ENCODE measurements around the gene IGFL4. TPM values are rescaled to one million over a fixed set of nuclear protein-coding genes. Genes with fewer than 3 reads are reported as not detected.
A peak's percentile ranks its signal among the peaks of the same experiment; 100 is the strongest.

The IGFL4 gene
- total and polyA plus RNA-seq, 2 of the 13 experiments (the other 11 are each of a cell fraction or from before 2014, with no cell fraction given), result 1.2 to 1.4 TPM

DNA sequence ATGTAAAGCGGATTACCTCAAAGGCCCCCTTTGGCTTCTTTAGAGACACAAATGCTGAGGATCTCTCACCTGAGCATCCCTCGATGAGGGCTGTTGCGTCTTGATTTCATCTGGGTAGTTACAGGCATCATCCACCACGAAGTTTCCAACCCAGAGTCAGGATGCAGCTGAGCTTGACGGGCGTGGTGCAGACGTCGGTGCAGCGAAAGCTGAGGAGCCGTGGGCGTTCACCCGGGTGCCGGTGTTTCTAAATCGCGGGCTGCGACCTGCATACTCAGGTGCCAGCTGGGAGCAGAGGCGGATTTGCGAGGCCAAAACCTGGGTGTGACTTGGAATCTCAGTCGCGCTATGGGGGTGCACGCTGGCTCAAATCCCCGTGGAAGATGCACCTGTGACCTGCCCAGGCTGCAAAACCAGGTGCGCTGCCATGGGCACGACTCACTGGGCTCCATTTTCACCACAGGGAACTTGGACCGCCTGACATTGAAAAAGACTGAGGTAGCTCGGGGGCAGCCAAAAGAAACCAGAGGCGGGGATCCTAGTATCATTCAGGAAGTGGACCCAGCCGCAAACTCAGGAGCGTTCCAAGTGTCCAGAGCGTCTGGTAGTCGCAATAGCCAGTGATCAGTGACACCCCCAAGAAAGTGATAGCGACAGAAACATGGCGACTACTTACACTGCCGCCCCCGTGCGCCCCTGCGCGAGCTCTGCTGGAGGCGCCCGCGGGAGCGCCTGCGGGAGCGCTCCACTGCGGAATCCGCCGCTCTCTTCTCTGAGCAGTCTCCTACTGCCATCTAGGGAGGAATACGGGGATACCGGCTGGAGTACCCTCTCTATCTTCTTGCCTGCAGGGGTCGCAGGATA, 36.4 kb upstream of the IGFL4 start (continued):
- TF ChIP-seq CCDC6 (CRISPR knock-in tag; IDR thresholded peaks at IDR 0.05) (peak; percentile 50; the same call in 1 of the 2 replicates), SIX4 (CRISPR knock-in tag; IDR thresholded peaks at IDR 0.05) (no peak), TGIF2 (CRISPR knock-in tag; IDR thresholded peaks at IDR 0.05) (0 out of 2 replicates have a peak, but pooled peaks have one; percentile 16), ZNF816 (CRISPR knock-in tag; IDR thresholded peaks at IDR 0.05; ENCODE audit: borderline replicate concordance) (no peak), ZSCAN21 (CRISPR knock-in tag; IDR thresholded peaks at IDR 0.05; ENCODE audit: borderline replicate concordance) (no peak), POLR2G (IDR thresholded peaks at IDR 0.05; ENCODE audit: low read depth, low read length) (peak; percentile 44; the same call in 1 of the 2 replicates), ZNF775 (CRISPR knock-in tag; IDR thresholded peaks at IDR 0.05; ENCODE audit: borderline replicate concordance) (no peak), FLYWCH1 (CRISPR knock-in tag; IDR thresholded peaks at IDR 0.05) (no peak), ZNF850 (CRISPR knock-in tag; conservative IDR thresholded peaks at IDR 0.05) (0 out of 2 replicates have a peak, but pooled peaks have one; percentile 61), TEAD3 (CRISPR knock-in tag; optimal IDR thresholded peaks at IDR 0.05; ENCODE audit: borderline replicate concordance) (peak; percentile 76), JARID2 (CRISPR knock-in tag; IDR thresholded peaks at IDR 0.05; ENCODE audit: insufficient replicate concordance) (no peak), TMF1 (CRISPR knock-in tag; IDR thresholded peaks at IDR 0.05; ENCODE audit: low read depth) (no peak), GFI1 (CRISPR knock-in tag; IDR thresholded peaks at IDR 0.05; ENCODE audit: borderline replicate concordance) (0 out of 2 replicates have a peak, but pooled peaks have one; percentile 27), KDM5B (CRISPR knock-in tag; IDR thresholded peaks at IDR 0.05; ENCODE audit: borderline replicate concordance) (0 out of 2 replicates have a peak, but pooled peaks have one; percentile 39)
- TF ChIP-seq, protein P1, sequence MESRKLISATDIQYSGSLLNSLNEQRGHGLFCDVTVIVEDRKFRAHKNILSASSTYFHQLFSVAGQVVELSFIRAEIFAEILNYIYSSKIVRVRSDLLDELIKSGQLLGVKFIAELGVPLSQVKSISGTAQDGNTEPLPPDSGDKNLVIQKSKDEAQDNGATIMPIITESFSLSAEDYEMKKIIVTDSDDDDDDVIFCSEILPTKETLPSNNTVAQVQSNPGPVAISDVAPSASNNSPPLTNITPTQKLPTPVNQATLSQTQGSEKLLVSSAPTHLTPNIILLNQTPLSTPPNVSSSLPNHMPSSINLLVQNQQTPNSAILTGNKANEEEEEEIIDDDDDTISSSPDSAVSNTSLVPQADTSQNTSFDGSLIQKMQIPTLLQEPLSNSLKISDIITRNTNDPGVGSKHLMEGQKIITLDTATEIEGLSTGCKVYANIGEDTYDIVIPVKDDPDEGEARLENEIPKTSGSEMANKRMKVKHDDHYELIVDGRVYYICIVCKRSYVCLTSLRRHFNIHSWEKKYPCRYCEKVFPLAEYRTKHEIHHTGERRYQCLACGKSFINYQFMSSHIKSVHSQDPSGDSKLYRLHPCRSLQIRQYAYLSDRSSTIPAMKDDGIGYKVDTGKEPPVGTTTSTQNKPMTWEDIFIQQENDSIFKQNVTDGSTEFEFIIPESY (CRISPR knock-in tag; IDR thresholded peaks at IDR 0.05), result peak; percentile 68
- TF ChIP-seq, protein P2, sequence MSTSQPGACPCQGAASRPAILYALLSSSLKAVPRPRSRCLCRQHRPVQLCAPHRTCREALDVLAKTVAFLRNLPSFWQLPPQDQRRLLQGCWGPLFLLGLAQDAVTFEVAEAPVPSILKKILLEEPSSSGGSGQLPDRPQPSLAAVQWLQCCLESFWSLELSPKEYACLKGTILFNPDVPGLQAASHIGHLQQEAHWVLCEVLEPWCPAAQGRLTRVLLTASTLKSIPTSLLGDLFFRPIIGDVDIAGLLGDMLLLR (CRISPR knock-in tag; IDR thresholded peaks at IDR 0.05), result no peak
- TF ChIP-seq, protein P3, sequence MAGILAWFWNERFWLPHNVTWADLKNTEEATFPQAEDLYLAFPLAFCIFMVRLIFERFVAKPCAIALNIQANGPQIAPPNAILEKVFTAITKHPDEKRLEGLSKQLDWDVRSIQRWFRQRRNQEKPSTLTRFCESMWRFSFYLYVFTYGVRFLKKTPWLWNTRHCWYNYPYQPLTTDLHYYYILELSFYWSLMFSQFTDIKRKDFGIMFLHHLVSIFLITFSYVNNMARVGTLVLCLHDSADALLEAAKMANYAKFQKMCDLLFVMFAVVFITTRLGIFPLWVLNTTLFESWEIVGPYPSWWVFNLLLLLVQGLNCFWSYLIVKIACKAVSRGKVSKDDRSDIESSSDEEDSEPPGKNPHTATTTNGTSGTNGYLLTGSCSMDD (CRISPR knock-in tag; IDR thresholded peaks at IDR 0.05), result no peak
- TF ChIP-seq, protein P4, sequence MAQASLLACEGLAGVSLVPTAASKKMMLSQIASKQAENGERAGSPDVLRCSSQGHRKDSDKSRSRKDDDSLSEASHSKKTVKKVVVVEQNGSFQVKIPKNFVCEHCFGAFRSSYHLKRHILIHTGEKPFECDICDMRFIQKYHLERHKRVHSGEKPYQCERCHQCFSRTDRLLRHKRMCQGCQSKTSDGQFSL (CRISPR knock-in tag; IDR thresholded peaks at IDR 0.05), result no peak
- TF ChIP-seq, protein P5, sequence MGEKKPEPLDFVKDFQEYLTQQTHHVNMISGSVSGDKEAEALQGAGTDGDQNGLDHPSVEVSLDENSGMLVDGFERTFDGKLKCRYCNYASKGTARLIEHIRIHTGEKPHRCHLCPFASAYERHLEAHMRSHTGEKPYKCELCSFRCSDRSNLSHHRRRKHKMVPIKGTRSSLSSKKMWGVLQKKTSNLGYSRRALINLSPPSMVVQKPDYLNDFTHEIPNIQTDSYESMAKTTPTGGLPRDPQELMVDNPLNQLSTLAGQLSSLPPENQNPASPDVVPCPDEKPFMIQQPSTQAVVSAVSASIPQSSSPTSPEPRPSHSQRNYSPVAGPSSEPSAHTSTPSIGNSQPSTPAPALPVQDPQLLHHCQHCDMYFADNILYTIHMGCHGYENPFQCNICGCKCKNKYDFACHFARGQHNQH (CRISPR knock-in tag; IDR thresholded peaks at IDR 0.05), result peak; percentile 31; the same call in 1 of the 2 replicates
- TF ChIP-seq, protein P6, sequence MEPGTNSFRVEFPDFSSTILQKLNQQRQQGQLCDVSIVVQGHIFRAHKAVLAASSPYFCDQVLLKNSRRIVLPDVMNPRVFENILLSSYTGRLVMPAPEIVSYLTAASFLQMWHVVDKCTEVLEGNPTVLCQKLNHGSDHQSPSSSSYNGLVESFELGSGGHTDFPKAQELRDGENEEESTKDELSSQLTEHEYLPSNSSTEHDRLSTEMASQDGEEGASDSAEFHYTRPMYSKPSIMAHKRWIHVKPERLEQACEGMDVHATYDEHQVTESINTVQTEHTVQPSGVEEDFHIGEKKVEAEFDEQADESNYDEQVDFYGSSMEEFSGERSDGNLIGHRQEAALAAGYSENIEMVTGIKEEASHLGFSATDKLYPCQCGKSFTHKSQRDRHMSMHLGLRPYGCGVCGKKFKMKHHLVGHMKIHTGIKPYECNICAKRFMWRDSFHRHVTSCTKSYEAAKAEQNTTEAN (CRISPR knock-in tag; conservative IDR thresholded peaks at IDR 0.05), result no peak
- TF ChIP-seq, protein P7, sequence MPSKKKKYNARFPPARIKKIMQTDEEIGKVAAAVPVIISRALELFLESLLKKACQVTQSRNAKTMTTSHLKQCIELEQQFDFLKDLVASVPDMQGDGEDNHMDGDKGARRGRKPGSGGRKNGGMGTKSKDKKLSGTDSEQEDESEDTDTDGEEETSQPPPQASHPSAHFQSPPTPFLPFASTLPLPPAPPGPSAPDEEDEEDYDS (CRISPR knock-in tag; IDR thresholded peaks at IDR 0.05), result no peak
